ENCODE data around the gene PTGES2.

DNA sequence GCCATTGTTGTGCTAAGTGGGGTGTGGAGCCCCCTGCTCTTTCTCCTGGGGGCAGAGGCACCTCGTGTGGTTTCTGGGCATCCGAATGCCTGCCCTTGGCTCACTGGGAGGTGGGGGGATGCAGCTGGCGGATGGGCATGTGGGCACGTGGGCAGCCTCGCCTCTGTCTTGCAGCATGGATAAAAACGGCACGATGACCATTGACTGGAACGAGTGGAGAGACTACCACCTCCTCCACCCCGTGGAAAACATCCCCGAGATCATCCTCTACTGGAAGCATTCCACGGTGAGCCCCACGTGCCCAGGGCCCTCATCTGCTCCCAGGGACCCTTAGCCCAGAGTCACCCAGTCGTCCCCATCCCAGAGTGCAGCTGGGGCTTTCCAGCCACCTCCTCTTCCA is 25.3 kb downstream of the PTGES2 start:
- TF ChIP-seq, protein P1, sequence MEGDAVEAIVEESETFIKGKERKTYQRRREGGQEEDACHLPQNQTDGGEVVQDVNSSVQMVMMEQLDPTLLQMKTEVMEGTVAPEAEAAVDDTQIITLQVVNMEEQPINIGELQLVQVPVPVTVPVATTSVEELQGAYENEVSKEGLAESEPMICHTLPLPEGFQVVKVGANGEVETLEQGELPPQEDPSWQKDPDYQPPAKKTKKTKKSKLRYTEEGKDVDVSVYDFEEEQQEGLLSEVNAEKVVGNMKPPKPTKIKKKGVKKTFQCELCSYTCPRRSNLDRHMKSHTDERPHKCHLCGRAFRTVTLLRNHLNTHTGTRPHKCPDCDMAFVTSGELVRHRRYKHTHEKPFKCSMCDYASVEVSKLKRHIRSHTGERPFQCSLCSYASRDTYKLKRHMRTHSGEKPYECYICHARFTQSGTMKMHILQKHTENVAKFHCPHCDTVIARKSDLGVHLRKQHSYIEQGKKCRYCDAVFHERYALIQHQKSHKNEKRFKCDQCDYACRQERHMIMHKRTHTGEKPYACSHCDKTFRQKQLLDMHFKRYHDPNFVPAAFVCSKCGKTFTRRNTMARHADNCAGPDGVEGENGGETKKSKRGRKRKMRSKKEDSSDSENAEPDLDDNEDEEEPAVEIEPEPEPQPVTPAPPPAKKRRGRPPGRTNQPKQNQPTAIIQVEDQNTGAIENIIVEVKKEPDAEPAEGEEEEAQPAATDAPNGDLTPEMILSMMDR (IDR thresholded peaks at IDR 0.05; ENCODE audit: low read length): no peak
- TF ChIP-seq EZH2phosphoT487 (IDR thresholded peaks at IDR 0.05; ENCODE audit: low read length) (no peak), EZH2 (optimal IDR thresholded peaks at IDR 0.05; ENCODE audit: low read depth, low read length) (no peak)

Measured in MM.1S (cell line).